GM21619 (cell line): Measurements from ENCODE around the gene EXOSC5.
"Not testable (repeated sequence)": the region's sequence is repeated elsewhere in the genome, so short reads cannot be mapped to it uniquely, and the experiment has no call there.

ENCODE experiments used
- ATAC-seq: cut with Tn5 transposase; IDR thresholded peaks from one replicate; pipeline ENCODE4 v1.9.1; 2021; ENCODE audit not compliant: unreplicated experiment

Gene EXOSC5

DNA sequence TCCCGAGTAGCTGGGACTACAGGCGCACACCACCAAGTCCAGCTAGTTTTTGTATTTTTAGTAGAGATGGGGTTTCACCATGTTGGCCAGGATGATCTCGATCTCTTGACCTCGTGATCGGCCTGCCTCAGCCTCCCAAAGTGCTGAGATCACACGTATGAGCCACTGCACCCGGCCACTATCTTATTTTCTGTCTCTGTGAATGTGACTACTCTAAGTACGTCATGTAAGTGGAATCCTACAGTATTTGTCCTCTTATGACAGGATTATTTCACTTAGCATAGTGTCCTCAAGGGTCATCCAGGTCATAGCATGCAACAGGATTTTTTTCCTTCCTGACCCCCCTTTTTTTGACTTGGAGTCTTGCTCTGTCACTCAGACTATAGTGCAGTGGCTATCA is 25.6 kb downstream of the EXOSC5 start:
- no peak for ATAC-seq

GRCh38 chr19:41371119-41371518 is 26.0 kb downstream of the EXOSC5 start:
- ATAC-seq = not testable (repeated sequence)

DNA sequence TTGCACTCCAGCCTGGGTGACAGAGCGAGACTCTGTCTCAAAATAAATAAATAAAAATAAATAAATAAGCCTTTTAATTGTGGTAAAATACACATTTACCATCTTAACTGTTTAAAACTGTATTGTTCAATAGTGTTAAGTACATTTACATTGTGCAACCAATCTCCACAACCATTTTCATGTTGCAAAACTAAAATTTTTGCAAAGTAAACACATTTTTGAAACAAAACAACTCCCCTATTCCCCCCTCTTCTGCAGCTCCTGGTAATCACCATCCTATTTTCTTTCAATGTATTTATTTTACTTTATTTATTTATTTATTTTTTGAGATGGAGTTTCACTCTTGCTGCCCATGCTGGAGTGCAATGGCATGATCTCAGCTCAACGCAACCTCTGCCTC is 27.4 kb downstream of the EXOSC5 start:
- ATAC-seq = no peak

DNA sequence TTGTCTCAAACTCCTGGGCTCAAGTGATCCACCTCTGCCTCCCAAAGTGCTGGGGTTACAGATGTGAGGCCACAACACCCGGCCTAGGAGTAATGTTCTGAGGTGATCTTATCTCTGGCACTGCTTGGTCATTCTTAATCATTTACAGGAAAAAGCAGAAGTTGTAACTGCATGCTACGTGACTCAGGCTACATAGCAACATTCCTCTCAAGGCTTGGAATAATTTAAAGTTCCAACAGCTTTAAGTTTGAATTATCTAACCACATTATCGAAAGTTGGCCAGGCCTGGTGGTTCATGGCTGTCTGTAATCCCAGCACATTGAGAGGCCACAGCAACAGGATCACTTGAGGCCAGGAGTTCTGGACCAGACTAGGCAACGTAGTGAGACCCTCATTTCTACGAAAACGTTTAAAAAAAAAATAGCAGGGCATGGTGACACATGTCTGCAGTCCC is 29.3 kb downstream of the EXOSC5 start:
- no peak for ATAC-seq

- ATAC-seq = no peak
Measured at GRCh38 chr19:41366089-41366488, 31.1 kb downstream of the EXOSC5 start.

GRCh38 chr19:41364524-41365391 is 32.4 kb downstream of the EXOSC5 start:
- ATAC-seq = no peak

- ATAC-seq = peak; percentile 77
Measured at GRCh38 chr19:41363753-41364523, 33.2 kb downstream of the EXOSC5 start, which contains the start of gene B9D2. Gene B9D2, minus strand, starts transcription at chr19:41364149. Its CDS starts 630 bp downstream, at chr19:41363519.

GRCh38 chr19:41363371-41363752 is 33.8 kb downstream of the EXOSC5 start:
- no peak for ATAC-seq

- ATAC-seq = no peak
Measured at GRCh38 chr19:41362143-41362847, 34.9 kb downstream of the EXOSC5 start.

GRCh38 chr19:41359741-41360140 is 37.4 kb downstream of the EXOSC5 start:
- ATAC-seq = no peak

DNA sequence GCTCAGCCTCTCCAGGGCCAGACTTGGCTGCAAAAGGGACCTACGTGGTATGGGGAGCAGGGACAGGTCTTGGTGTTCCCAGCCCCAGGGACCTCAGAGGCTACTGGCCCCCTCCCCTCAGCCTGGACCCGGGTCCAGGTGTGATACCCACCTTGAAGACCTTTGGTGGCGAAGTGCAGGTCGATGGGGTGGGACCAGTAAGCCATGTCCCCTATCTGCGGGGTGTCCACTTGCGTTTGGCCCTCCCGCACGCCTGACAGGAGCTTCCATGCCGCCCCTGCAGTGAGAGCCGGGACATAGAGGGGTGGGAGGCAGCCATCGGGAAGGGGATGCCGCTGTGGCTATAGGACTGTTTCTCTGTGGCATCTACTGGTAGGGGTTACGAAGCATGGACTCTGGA is 39.4 kb downstream of the EXOSC5 start:
- ATAC-seq = no peak

- ATAC-seq = no peak
Measured at GRCh38 chr19:41356984-41357739, 40.0 kb downstream of the EXOSC5 start.

DNA sequence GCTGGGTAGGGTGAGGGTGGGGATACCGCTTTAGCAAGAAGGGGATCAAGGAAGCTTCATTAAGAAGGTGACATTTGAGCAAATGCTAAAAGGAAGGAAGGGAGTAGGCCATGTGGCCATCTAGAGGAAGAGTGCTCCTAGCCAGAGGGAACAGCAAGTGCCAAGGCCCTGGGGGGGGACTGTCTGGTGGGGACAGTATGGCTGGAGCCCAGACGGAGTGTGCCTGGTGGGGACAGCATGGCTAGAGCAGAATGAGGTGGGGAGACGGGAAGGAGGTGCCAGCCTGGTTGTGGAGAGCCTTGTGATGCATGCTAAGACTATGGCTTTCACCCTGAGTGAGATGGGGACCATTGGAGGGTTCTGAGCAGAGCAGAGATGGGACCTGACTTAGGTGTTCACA is 41.4 kb downstream of the EXOSC5 start:
- ATAC-seq = no peak

- no peak for ATAC-seq
Measured at GRCh38 chr19:41355035-41355434, 42.1 kb downstream of the EXOSC5 start.

- no peak for ATAC-seq
Measured at GRCh38 chr19:41354343-41354953, 42.7 kb downstream of the EXOSC5 start.

GRCh38 chr19:41353466-41354342 is 43.5 kb downstream of the EXOSC5 start, which contains the start of gene TGFB1:
Gene TGFB1, minus strand, starts transcription at chr19:41353922. Its CDS starts 878 bp downstream, at chr19:41353044.
- ATAC-seq = peak; percentile 38

- no peak for ATAC-seq
Measured at GRCh38 chr19:41352609-41353465, 44.3 kb downstream of the EXOSC5 start.

- ATAC-seq = no peak
Measured at GRCh38 chr19:41352279-41352608, 44.9 kb downstream of the EXOSC5 start.
